SK-N-SH treated with all-trans-retinoic acid at 6 μM for 48 hours (cell line): ENCODE data around the gene CACNA1C.
A peak's percentile ranks its signal among the peaks of the same experiment; 100 is the strongest.

Experiments used
- ATAC-seq: fragments of 200-7000 bp; cut with Tn5 transposase; 3 replicates; pipeline ENCODE4 v1.9.1; 2020; ENCODE audit warnings: mild to moderate bottlenecking, moderate library complexity
- ARNTL ChIP-seq: fragments of 450-650 bp; formaldehyde crosslinking; IDR thresholded peaks from 2 replicates; pipeline ENCODE4 v1.5.0; 2020; ENCODE audit warnings: low read depth, mild to moderate bottlenecking, moderate library complexity, borderline replicate concordance
- BACH2 ChIP-seq: fragments of 250-450 bp; sonication (Bioruptor Pico); IDR thresholded peaks from 2 replicates; pipeline ENCODE4 v1.9.0; 2021; ENCODE audit warnings: mild to moderate bottlenecking, borderline replicate concordance
- CSDC2 ChIP-seq: fragments of 250-450 bp; sonication (Bioruptor Pico); IDR thresholded peaks from 2 replicates; pipeline ENCODE4 v1.5.0; 2020; ENCODE audit warnings: mild to moderate bottlenecking, moderate library complexity
- ESRRG ChIP-seq: fragments of 250-450 bp; sonication (Bioruptor Pico); IDR thresholded peaks from 2 replicates; pipeline ENCODE4 v1.6.1; 2021; ENCODE audit warnings: mild to moderate bottlenecking
- GLIS3 ChIP-seq: fragments of 250-450 bp; sonication (Bioruptor Pico); IDR thresholded peaks from 2 replicates; pipeline ENCODE4 v1.5.0; 2020; ENCODE audit warnings: mild to moderate bottlenecking, moderate library complexity
- PPARA ChIP-seq: fragments of 250-450 bp; sonication (Bioruptor Pico); IDR thresholded peaks from 2 replicates; pipeline ENCODE4 v1.5.0; 2020; ENCODE audit warnings: mild to moderate bottlenecking, borderline replicate concordance
- RARB ChIP-seq: fragments of 250-450 bp; sonication (Bioruptor Pico); IDR thresholded peaks from 2 replicates; pipeline ENCODE4 v1.8.0; 2021; ENCODE audit warnings: mild to moderate bottlenecking, moderate library complexity
- SNAI2 ChIP-seq: fragments of 250-450 bp; sonication (Bioruptor Pico); IDR thresholded peaks from 2 replicates; pipeline ENCODE4 v1.5.0; 2020; ENCODE audit warnings: mild to moderate bottlenecking, moderate library complexity
- TCF4 ChIP-seq: fragments of 250-450 bp; sonication (Bioruptor Pico); IDR thresholded peaks from 2 replicates; pipeline ENCODE4 v1.8.0; 2021; ENCODE audit warnings: mild to moderate bottlenecking, moderate library complexity, borderline replicate concordance
- ZC3H10 ChIP-seq: fragments of 250-450 bp; sonication (Bioruptor Pico); IDR thresholded peaks from 2 replicates; pipeline ENCODE4 v1.5.1; 2021; ENCODE audit warnings: mild to moderate bottlenecking, moderate library complexity
- ZNF565 ChIP-seq: fragments of 450-650 bp; formaldehyde crosslinking; conservative IDR thresholded peaks from 2 replicates; pipeline ENCODE4 v1.5.0; 2020; ENCODE audit warnings: low read depth, mild to moderate bottlenecking, moderate library complexity
- ZNF70 ChIP-seq: fragments of 450-650 bp; formaldehyde crosslinking; IDR thresholded peaks from 2 replicates; pipeline ENCODE4 v1.5.0; 2020; ENCODE audit warnings: mild to moderate bottlenecking, moderate library complexity
- ZNF8 ChIP-seq: fragments of 450-650 bp; formaldehyde crosslinking; IDR thresholded peaks from 2 replicates; pipeline ENCODE4 v1.5.0; 2020; ENCODE audit warnings: mild to moderate bottlenecking, moderate library complexity
- TF ChIP-seq, protein P1 (sequence below): fragments of 250-450 bp; sonication (Bioruptor Pico); IDR thresholded peaks from 2 replicates; pipeline ENCODE4 v1.5.0; 2020; ENCODE audit warnings: mild to moderate bottlenecking, moderate library complexity
- TF ChIP-seq, protein P2 (sequence below): fragments of 250-450 bp; sonication (Bioruptor Pico); IDR thresholded peaks from 2 replicates; pipeline ENCODE4 v1.8.0; 2021; ENCODE audit warnings: low read depth, mild to moderate bottlenecking, moderate library complexity, borderline replicate concordance
- TF ChIP-seq, protein P3 (sequence below): fragments of 250-450 bp; sonication (Bioruptor Pico); IDR thresholded peaks from 2 replicates; pipeline ENCODE4 v1.5.1; 2021; ENCODE audit warnings: mild to moderate bottlenecking, moderate library complexity
- TF ChIP-seq, protein P4 (sequence below): fragments of 250-450 bp; sonication (Bioruptor Pico); IDR thresholded peaks from 2 replicates; pipeline ENCODE4 v1.5.1; 2020; ENCODE audit warnings: low read depth, mild to moderate bottlenecking, moderate library complexity

Gene CACNA1C

DNA sequence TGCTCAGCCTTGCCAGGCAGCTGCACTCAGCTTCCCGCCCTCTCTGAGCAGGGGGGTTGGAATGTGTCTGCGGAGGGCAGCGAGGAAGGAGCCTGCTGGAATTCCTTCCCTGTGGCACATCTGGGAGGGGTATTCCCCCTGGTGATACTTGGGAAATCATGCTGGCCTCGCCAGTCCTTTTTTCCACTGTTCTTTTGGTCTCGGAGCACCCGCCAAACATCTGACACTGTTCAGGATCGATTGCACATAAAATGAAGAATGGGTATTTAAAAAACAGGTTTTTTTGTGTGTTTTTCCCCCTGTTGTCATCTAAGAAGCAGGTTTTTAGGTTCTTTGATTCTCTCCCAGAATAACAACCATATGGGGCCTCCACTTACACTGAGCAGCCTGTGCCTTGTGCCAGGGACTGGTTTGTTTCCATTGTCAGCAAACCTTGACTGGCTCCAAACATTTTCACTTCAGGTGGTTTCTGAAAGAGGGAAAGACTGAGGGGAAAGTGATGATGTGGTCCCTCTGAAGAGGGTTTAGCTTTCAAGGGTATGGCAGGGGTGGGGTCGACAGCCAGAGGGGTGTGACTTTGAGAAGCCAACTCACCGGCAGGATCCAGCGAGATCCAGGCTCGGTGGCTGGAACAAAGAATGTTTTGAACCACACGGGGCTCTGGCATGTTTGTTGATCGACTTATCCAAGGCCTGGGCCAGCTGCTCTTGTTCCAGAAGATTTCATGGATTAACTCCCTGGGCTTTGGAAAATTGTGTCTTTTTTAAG lies 215.1 kb downstream of the CACNA1C start:
- TF ChIP-seq, protein P1, sequence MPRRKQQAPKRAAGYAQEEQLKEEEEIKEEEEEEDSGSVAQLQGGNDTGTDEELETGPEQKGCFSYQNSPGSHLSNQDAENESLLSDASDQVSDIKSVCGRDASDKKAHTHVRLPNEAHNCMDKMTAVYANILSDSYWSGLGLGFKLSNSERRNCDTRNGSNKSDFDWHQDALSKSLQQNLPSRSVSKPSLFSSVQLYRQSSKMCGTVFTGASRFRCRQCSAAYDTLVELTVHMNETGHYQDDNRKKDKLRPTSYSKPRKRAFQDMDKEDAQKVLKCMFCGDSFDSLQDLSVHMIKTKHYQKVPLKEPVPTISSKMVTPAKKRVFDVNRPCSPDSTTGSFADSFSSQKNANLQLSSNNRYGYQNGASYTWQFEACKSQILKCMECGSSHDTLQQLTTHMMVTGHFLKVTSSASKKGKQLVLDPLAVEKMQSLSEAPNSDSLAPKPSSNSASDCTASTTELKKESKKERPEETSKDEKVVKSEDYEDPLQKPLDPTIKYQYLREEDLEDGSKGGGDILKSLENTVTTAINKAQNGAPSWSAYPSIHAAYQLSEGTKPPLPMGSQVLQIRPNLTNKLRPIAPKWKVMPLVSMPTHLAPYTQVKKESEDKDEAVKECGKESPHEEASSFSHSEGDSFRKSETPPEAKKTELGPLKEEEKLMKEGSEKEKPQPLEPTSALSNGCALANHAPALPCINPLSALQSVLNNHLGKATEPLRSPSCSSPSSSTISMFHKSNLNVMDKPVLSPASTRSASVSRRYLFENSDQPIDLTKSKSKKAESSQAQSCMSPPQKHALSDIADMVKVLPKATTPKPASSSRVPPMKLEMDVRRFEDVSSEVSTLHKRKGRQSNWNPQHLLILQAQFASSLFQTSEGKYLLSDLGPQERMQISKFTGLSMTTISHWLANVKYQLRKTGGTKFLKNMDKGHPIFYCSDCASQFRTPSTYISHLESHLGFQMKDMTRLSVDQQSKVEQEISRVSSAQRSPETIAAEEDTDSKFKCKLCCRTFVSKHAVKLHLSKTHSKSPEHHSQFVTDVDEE (CRISPR knock-in tag), result no peak
- no peak for TF ChIP-seq PPARA
- TF ChIP-seq, protein P2, sequence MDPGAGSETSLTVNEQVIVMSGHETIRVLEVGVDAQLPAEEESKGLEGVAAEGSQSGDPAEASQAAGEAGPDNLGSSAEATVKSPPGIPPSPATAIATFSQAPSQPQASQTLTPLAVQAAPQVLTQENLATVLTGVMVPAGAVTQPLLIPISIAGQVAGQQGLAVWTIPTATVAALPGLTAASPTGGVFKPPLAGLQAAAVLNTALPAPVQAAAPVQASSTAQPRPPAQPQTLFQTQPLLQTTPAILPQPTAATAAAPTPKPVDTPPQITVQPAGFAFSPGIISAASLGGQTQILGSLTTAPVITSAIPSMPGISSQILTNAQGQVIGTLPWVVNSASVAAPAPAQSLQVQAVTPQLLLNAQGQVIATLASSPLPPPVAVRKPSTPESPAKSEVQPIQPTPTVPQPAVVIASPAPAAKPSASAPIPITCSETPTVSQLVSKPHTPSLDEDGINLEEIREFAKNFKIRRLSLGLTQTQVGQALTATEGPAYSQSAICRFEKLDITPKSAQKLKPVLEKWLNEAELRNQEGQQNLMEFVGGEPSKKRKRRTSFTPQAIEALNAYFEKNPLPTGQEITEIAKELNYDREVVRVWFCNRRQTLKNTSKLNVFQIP (CRISPR knock-in tag), result no peak
- no peak for TF ChIP-seq BACH2 (CRISPR knock-in tag)
- no peak for TF ChIP-seq ZNF70 (CRISPR knock-in tag)
- no peak for TF ChIP-seq ZNF565 (CRISPR knock-in tag)
- no peak for TF ChIP-seq SNAI2 (CRISPR knock-in tag)
- no peak for TF ChIP-seq GLIS3 (CRISPR knock-in tag)
- peak; percentile 61 for ATAC-seq

DNA sequence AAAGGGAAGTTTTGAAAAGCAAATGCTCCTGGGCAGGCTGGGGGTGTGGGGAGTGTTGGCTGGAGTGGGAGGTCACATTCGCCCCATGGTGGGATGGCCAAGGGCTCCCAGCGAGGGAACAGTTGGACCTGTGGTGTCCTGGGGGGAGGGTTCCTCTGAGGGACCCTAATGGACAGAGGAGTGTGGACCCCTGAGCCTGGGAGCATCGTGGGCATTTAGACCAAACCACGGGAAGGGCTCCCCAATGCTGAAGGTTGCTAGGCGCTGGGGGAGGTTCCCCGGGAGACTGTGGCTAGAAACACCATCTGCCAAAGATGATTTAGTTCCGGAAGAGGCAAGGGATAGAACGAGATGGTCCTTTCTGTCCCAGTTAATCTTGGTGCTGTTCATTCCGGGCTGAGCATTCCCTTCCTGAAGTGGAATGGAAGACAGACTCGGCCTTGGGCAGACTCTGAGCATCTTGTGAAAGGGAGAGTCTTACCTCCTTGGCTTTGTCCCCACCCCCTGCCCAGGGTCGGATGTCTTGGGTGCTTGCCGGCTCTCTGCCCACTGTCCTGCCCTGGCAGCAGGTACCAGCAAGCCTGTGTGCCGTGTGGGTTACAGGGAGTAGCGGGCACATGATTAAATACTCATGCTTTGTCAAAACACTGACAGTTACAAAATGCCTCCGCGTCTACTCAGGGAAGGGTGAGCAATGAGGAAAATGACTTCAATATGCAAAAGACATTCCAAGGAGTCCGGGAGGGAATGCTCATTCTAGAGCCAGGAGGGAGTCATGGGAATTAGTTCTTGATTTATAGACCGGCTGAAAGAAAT lies 215.9 kb downstream of the CACNA1C start:
- TF ChIP-seq GLIS3 (CRISPR knock-in tag), result no peak
- TF ChIP-seq, protein P2 (CRISPR knock-in tag), result no peak
- no peak for TF ChIP-seq CSDC2
- TF ChIP-seq, protein P3, sequence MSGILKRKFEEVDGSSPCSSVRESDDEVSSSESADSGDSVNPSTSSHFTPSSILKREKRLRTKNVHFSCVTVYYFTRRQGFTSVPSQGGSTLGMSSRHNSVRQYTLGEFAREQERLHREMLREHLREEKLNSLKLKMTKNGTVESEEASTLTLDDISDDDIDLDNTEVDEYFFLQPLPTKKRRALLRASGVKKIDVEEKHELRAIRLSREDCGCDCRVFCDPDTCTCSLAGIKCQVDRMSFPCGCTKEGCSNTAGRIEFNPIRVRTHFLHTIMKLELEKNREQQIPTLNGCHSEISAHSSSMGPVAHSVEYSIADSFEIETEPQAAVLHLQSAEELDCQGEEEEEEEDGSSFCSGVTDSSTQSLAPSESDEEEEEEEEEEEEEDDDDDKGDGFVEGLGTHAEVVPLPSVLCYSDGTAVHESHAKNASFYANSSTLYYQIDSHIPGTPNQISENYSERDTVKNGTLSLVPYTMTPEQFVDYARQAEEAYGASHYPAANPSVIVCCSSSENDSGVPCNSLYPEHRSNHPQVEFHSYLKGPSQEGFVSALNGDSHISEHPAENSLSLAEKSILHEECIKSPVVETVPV (CRISPR knock-in tag), result no peak
- TF ChIP-seq TCF4 (CRISPR knock-in tag), result no peak
- TF ChIP-seq, protein P4, sequence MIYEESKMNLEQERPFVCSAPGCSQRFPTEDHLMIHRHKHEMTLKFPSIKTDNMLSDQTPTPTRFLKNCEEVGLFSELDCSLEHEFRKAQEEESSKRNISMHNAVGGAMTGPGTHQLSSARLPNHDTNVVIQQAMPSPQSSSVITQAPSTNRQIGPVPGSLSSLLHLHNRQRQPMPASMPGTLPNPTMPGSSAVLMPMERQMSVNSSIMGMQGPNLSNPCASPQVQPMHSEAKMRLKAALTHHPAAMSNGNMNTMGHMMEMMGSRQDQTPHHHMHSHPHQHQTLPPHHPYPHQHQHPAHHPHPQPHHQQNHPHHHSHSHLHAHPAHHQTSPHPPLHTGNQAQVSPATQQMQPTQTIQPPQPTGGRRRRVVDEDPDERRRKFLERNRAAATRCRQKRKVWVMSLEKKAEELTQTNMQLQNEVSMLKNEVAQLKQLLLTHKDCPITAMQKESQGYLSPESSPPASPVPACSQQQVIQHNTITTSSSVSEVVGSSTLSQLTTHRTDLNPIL, result no peak
- no peak for TF ChIP-seq ARNTL (CRISPR knock-in tag)
- no peak for TF ChIP-seq ZC3H10
- TF ChIP-seq BACH2 (CRISPR knock-in tag), result no peak
- no peak for TF ChIP-seq ESRRG
- TF ChIP-seq, protein P1 (CRISPR knock-in tag), result no peak
- no peak for TF ChIP-seq PPARA
- no peak for TF ChIP-seq RARB
- no peak for TF ChIP-seq ZNF8 (CRISPR knock-in tag)
- peak; percentile 73 for ATAC-seq
